Fibroblast of lung (primary cell): Measurements from ENCODE around the gene UXS1.

Experiments
- CTCF ChIP-seq, 2 donors: IDR thresholded peaks in 1 of 2; conservative IDR thresholded peaks in 1 of 2; 1 replicate in 1 of 2; 2 replicates in 1 of 2; pipeline ENCODE4 v1.5.1; 2011 to 2012; ENCODE audit warnings: low read length in 2 of 2, control low read depth in 1 of 2, inconsistent platforms in 1 of 2, low read depth in 1 of 2, mild to moderate bottlenecking in 1 of 2
- EZH2 ChIP-seq: IDR thresholded peaks from 2 replicates; pipeline ENCODE4 v1.5.1; 2012; ENCODE audit warnings: low read length, control low read depth, mild to moderate bottlenecking; ENCODE audit errors: missing control alignments

- TF ChIP-seq CTCF (conservative IDR thresholded peaks at IDR 0.05 in 1 of 2, IDR thresholded peaks at IDR 0.05 in 1 of 2; ENCODE audit: low read depth in 1 of 2, low read length in 2 of 2) (no peak), EZH2 (no peak)
Measured at GRCh38 chr2:106223347-106223746, 29.2 kb upstream of the UXS1 start.
